ENCODE measurements around the gene MRAS. TPM values are rescaled to one million over a fixed set of nuclear protein-coding genes. Genes with fewer than 3 reads are reported as not detected.

Gene MRAS
- total and polyA plus RNA-seq, 2 of the 13 experiments (the other 11 are each of a cell fraction or from before 2014, with no cell fraction given) = 8.8 to 36.2 TPM

DNA sequence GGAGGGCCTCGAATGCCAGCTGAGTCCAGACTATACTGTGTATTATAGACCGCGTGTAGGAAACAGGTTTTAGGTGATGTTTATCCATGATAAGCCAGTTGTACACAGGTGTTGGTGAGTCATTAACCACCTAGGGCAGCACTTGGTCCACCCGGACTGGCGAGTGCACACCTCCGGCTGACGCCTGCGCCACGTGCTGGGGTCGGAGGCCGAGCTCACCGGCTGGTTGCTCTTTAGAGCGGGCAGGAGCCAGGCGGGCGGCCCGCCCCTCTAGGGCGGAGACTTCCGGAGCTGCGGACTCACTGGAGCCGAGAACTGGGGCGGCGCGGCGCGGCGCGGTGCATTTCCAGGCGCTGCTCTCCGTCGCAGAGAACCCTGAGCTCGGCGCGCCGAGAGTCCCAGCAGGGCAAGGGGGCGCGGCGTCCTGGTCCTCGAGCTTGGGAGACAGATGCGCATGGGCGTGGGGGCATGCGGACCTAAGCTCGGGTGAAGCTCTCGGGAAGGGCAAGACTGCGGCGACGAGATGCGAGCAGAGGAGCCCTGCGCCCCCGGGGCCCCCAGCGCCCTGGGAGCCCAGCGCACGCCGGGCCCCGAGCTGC lies 86.0 kb downstream of the MRAS start, which contains the start of gene ESYT3 (continued):
- TF ChIP-seq, protein P1, sequence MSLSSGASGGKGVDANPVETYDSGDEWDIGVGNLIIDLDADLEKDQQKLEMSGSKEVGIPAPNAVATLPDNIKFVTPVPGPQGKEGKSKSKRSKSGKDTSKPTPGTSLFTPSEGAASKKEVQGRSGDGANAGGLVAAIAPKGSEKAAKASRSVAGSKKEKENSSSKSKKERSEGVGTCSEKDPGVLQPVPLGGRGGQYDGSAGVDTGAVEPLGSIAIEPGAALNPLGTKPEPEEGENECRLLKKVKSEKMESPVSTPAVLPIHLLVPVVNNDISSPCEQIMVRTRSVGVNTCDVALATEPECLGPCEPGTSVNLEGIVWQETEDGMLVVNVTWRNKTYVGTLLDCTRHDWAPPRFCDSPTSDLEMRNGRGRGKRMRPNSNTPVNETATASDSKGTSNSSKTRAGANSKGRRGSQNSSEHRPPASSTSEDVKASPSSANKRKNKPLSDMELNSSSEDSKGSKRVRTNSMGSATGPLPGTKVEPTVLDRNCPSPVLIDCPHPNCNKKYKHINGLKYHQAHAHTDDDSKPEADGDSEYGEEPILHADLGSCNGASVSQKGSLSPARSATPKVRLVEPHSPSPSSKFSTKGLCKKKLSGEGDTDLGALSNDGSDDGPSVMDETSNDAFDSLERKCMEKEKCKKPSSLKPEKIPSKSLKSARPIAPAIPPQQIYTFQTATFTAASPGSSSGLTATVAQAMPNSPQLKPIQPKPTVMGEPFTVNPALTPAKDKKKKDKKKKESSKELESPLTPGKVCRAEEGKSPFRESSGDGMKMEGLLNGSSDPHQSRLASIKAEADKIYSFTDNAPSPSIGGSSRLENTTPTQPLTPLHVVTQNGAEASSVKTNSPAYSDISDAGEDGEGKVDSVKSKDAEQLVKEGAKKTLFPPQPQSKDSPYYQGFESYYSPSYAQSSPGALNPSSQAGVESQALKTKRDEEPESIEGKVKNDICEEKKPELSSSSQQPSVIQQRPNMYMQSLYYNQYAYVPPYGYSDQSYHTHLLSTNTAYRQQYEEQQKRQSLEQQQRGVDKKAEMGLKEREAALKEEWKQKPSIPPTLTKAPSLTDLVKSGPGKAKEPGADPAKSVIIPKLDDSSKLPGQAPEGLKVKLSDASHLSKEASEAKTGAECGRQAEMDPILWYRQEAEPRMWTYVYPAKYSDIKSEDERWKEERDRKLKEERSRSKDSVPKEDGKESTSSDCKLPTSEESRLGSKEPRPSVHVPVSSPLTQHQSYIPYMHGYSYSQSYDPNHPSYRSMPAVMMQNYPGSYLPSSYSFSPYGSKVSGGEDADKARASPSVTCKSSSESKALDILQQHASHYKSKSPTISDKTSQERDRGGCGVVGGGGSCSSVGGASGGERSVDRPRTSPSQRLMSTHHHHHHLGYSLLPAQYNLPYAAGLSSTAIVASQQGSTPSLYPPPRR (CRISPR knock-in tag; IDR thresholded peaks at IDR 0.05; ENCODE audit: borderline replicate concordance) = peak; percentile 88
- TF ChIP-seq ZNF121 (CRISPR knock-in tag; IDR thresholded peaks at IDR 0.05) (peak; percentile 55), MBNL3 (CRISPR knock-in tag; conservative IDR thresholded peaks at IDR 0.05) (no peak), MAF1 (CRISPR knock-in tag; IDR thresholded peaks at IDR 0.05; ENCODE audit: borderline replicate concordance) (no peak; the same call in 1 of the 2 replicates), NR1H2 (CRISPR knock-in tag; IDR thresholded peaks at IDR 0.05; ENCODE audit: borderline replicate concordance, low read depth) (no peak), ISL2 (CRISPR knock-in tag; IDR thresholded peaks at IDR 0.05) (peak; percentile 72), SMYD3 (CRISPR knock-in tag; IDR thresholded peaks at IDR 0.05) (peak; percentile 97), ZBTB8A (CRISPR knock-in tag; IDR thresholded peaks at IDR 0.05; ENCODE audit: borderline replicate concordance, low read depth) (peak; percentile 85; the same call in 1 of the 2 replicates), ZNF333 (CRISPR knock-in tag; IDR thresholded peaks at IDR 0.05; ENCODE audit: borderline replicate concordance) (no peak; the same call in none of the 2 replicates), ZNF839 (CRISPR knock-in tag; IDR thresholded peaks at IDR 0.05; ENCODE audit: borderline replicate concordance) (no peak; the same call in 1 of the 2 replicates), ELF3 (CRISPR knock-in tag; IDR thresholded peaks at IDR 0.05) (peak; percentile 81), HNRNPLL (IDR thresholded peaks at IDR 0.05; ENCODE audit: low read depth, low read length, poor library complexity, severe bottlenecking) (peak; percentile 64), ZNF567 (CRISPR knock-in tag; IDR thresholded peaks at IDR 0.05; ENCODE audit: borderline replicate concordance) (no peak; the same call in 1 of the 2 replicates), ZNF326 (CRISPR knock-in tag; IDR thresholded peaks at IDR 0.05; ENCODE audit: borderline replicate concordance) (no peak), ZNF746 (CRISPR knock-in tag; IDR thresholded peaks at IDR 0.05) (peak; percentile 90), AHR (CRISPR knock-in tag; IDR thresholded peaks at IDR 0.05) (peak; percentile 85; the same call in 1 of the 2 replicates)
- TF ChIP-seq, protein P2, sequence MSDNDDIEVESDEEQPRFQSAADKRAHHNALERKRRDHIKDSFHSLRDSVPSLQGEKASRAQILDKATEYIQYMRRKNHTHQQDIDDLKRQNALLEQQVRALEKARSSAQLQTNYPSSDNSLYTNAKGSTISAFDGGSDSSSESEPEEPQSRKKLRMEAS (IDR thresholded peaks at IDR 0.05) = peak; percentile 99
- TF ChIP-seq, protein P3, sequence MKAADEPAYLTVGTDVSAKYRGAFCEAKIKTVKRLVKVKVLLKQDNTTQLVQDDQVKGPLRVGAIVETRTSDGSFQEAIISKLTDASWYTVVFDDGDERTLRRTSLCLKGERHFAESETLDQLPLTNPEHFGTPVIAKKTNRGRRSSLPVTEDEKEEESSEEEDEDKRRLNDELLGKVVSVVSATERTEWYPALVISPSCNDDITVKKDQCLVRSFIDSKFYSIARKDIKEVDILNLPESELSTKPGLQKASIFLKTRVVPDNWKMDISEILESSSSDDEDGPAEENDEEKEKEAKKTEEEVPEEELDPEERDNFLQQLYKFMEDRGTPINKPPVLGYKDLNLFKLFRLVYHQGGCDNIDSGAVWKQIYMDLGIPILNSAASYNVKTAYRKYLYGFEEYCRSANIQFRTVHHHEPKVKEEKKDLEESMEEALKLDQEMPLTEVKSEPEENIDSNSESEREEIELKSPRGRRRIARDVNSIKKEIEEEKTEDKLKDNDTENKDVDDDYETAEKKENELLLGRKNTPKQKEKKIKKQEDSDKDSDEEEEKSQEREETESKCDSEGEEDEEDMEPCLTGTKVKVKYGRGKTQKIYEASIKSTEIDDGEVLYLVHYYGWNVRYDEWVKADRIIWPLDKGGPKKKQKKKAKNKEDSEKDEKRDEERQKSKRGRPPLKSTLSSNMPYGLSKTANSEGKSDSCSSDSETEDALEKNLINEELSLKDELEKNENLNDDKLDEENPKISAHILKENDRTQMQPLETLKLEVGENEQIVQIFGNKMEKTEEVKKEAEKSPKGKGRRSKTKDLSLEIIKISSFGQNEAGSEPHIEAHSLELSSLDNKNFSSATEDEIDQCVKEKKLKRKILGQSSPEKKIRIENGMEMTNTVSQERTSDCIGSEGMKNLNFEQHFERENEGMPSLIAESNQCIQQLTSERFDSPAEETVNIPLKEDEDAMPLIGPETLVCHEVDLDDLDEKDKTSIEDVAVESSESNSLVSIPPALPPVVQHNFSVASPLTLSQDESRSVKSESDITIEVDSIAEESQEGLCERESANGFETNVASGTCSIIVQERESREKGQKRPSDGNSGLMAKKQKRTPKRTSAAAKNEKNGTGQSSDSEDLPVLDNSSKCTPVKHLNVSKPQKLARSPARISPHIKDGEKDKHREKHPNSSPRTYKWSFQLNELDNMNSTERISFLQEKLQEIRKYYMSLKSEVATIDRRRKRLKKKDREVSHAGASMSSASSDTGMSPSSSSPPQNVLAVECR (CRISPR knock-in tag; IDR thresholded peaks at IDR 0.05; ENCODE audit: borderline replicate concordance) = peak; percentile 78; the same call in 1 of the 2 replicates
